WI38 (cell line): Measurements from ENCODE around the gene C22orf15.
A peak's percentile ranks its signal among the peaks of the same experiment; 100 is the strongest.

ENCODE experiments used
- H3K4me3 ChIP-seq: 2 replicates; pipeline ENCODE4 v1.5.1; 2011; ENCODE audit warnings: low read depth, mild to moderate bottlenecking, control low read depth, low read length
- TF ChIP-seq, protein P1 (sequence below): IDR thresholded peaks from 2 replicates; pipeline ENCODE4 v1.5.1; 2012; ENCODE audit warnings: low read depth, mild to moderate bottlenecking, control low read depth, low read length

Gene C22orf15

DNA sequence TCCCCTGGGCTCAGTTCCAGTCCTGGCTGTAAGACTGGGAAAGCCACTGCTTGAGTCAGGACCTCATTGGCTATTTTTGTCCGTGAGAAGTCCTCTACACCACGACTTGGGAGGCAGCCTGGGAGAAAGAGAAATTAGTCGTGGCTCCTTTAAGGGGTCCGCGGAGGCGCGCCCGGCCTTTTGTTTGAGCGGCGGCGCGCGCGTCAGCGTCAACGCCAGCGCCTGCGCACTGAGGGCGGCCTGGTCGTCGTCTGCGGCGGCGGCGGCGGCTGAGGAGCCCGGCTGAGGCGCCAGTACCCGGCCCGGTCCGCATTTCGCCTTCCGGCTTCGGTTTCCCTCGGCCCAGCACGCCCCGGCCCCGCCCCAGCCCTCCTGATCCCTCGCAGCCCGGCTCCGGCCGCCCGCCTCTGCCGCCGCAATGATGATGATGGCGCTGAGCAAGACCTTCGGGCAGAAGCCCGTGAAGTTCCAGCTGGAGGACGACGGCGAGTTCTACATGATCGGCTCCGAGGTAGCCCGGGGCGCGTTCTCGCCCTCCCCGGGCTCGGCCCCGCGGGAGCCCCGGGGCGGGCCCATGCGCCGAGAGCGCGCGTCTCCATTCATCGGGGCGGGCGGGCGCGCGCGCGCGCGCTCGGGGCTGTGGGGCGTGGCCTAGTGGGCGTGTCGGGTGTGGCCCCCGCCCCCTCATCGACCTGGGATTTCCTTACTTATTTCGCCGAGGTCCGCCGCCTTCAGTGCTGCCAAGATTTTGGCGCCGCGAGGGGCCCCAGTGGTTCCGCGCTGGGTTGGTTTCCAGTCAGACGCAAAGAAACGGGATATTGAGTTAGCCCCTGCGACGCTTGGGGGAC lies 24.2 kb downstream of the C22orf15 start, which contains the start of gene SMARCB1:
Gene SMARCB1, plus strand, starts transcription at position 215 of the 848 bp plus-strand sequence. Its CDS starts 204 bp downstream, at position 419.
- TF ChIP-seq, protein P1, sequence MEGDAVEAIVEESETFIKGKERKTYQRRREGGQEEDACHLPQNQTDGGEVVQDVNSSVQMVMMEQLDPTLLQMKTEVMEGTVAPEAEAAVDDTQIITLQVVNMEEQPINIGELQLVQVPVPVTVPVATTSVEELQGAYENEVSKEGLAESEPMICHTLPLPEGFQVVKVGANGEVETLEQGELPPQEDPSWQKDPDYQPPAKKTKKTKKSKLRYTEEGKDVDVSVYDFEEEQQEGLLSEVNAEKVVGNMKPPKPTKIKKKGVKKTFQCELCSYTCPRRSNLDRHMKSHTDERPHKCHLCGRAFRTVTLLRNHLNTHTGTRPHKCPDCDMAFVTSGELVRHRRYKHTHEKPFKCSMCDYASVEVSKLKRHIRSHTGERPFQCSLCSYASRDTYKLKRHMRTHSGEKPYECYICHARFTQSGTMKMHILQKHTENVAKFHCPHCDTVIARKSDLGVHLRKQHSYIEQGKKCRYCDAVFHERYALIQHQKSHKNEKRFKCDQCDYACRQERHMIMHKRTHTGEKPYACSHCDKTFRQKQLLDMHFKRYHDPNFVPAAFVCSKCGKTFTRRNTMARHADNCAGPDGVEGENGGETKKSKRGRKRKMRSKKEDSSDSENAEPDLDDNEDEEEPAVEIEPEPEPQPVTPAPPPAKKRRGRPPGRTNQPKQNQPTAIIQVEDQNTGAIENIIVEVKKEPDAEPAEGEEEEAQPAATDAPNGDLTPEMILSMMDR = no peak
- H3K4me3 ChIP-seq = peak within 1 kb of the TSS; percentile 77

DNA sequence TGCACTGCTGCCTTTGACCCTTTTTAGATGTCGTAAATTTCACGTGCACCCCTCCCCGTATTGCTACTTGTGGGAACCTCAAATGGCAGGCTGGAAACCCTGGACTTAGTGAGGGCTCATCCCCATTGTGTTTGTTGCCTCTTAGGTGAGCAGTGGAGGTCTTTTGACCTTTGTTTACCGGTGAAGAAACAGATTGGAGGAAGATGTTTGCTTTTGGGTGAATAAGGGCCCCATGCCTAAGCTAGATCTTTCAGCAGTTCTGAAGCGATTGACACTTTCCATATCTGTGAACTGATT lies 24.8 kb downstream of the C22orf15 start:
- TF ChIP-seq, protein P1 = no peak

DNA sequence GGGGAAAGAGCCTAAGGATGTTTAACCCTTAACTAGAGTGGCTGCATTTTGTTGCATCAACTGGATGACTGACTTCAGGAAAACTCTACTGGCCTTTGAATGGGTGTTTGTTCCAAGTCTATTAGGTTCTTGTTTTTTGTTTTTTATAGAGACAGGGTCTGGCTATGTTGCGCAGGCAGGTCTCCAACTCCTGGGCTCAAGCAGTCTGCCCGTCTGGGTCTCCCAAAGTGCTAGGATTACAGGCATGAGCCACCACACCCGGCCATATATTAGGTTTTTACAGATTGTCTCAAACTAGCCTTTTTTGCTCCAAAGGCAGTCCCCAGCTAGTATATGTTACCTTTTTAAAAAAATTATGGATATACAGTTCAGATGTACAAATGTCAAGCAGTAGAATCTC lies 25.1 kb downstream of the C22orf15 start:
- TF ChIP-seq, protein P1 = no peak
- H3K4me3 ChIP-seq = peak overlapping the region; percentile 77

More for the DNA sequence above, 24.8 kb downstream of the C22orf15 start:
- peak overlapping the region; percentile 77 for H3K4me3 ChIP-seq

DNA sequence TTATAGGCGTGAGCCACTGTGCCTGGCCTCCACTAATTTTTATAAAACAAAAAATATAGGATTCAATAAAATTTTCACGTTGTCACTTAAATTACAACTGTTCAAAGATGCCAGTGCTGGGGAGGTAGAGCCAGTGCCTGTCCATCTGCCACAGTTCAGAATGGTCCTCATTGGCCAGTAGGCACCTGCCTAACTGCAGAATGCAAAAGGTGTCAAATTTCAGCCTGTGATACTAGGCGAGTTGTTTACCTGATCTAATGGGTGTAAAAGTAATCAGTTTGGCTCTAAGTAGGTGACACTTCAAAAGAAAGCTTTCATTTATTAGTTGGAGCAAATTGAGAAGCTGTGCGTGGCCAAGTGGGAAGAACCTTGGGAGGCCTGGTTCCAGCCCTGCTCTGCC lies 26.3 kb downstream of the C22orf15 start:
- no peak overlapping the region for H3K4me3 ChIP-seq
- TF ChIP-seq, protein P1 = no peak

DNA sequence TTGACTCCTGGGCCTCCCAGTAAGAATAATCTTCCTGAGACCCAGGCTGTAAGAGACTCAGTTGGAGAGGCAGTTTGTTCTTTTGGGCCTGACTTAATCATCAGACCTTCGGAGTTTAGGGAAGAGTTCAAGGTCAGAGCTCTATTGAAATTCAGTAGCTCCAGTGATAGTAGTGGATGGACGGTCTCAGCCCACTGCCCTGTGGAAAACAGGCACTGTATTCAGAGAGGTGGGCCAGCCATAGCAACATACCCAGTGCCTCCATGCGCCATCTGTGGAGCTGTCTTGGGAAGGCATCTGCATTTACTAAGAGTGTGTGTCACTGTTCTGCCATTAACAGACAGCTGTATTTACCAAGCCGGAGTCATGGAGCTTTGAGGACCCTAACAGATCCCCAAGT lies 26.8 kb downstream of the C22orf15 start:
- H3K4me3 ChIP-seq = no peak overlapping the region
- TF ChIP-seq, protein P1 = no peak

DNA sequence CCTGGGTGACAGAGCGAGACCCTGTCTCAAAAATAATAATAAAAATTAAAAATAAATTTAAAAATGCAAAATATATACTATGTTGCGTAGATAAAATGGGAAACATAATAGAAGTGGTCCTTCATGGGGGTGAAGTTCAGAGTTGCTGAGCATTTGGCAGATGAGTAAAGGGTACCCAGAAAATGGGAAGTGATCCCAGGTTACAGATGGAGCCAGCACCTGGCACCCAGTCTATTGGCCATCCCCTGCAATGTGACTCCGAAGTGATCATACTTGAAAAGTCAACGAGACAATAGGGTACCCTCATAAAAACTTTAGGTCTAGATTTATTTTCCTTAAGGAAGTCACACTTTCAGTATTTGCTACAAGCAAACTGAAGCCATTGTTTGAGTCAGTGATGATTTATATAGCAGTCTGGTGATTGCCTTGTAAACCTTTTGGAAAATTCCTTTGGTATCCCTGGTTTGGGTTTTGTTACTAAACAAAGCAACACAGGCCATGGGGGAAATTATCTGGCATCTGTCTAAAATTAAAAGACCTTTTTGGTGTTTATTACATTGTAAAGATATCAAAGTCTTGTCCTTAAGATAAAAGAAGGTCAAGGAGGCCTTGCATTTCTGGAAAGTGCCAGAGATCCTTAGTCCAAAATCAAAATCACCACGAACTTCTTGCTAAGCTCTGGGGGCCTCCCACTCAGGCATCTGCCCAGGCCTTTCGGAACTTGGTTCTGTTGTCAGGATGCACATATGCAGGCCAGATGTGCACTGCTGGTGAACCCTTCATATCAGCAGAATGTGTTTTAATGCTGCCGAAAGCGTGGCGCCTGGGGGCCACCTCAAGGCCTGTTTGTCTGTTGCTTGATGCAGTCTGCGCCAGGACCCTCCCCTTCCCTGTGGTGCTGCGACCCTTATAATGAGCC lies 28.3 kb downstream of the C22orf15 start:
- no peak overlapping the region for H3K4me3 ChIP-seq
- TF ChIP-seq, protein P1 = no peak
